Smooth muscle cell (in vitro differentiated cells): ENCODE measurements around the gene PAPPA2. TPM values are rescaled to one million over a fixed set of nuclear protein-coding genes. Genes with fewer than 3 reads are reported as not detected.

Experiments used
- DNase-seq: peaks from one replicate; lab custom pipeline; 2025; ENCODE audit not compliant: unreplicated experiment; lab: John Stamatoyannopoulos, UW
- H2AFZ ChIP-seq: fragments of 200-600 bp; sonication (generic); 2 replicates; pipeline ENCODE4 v1.6.0; 2016; ENCODE audit warnings: antibody characterized with exemption, low read depth, mild to moderate bottlenecking
- H3F3A ChIP-seq: fragments of 200-600 bp; sonication (generic); 2 replicates; pipeline ENCODE4 v1.6.0; 2017; ENCODE audit warnings: antibody characterized with exemption, low read depth
- H3K27ac ChIP-seq: fragments of 200-600 bp; sonication (generic); 2 replicates; pipeline ENCODE4 v1.5.1; 2016; ENCODE audit warnings: low read depth, mild to moderate bottlenecking
- H3K27me3 ChIP-seq: fragments of 200-600 bp; sonication (generic); 2 replicates; pipeline ENCODE4 v1.6.1; 2016; ENCODE audit warnings: low read depth, mild to moderate bottlenecking
- H3K36me3 ChIP-seq: fragments of 200-600 bp; sonication (generic); 2 replicates; pipeline ENCODE4 v1.5.1; 2016; ENCODE audit warnings: low read depth
- H3K4me1 ChIP-seq: fragments of 200-600 bp; sonication (generic); 2 replicates; pipeline ENCODE4 v1.5.1; 2016; ENCODE audit warnings: low read depth
- H3K4me2 ChIP-seq: fragments of 200-600 bp; sonication (generic); 2 replicates; pipeline ENCODE4 v1.6.0; 2016; ENCODE audit warnings: mild to moderate bottlenecking
- H3K4me3 ChIP-seq: fragments of 200-600 bp; sonication (generic); 2 replicates; pipeline ENCODE4 v1.5.1; 2016; ENCODE audit warnings: mild to moderate bottlenecking
- H3K79me2 ChIP-seq: fragments of 200-600 bp; sonication (generic); 2 replicates; pipeline ENCODE4 v1.6.0; 2016; ENCODE audit warnings: low read depth, mild to moderate bottlenecking
- H3K9ac ChIP-seq: fragments of 200-600 bp; sonication (generic); 2 replicates; pipeline ENCODE4 v1.6.0; 2016; ENCODE audit warnings: low read depth
- H3K9me3 ChIP-seq: fragments of 200-600 bp; sonication (generic); replicated peaks from 2 replicates; pipeline ENCODE4 v1.5.1; 2016; ENCODE audit warnings: low read depth
- H4K20me1 ChIP-seq: fragments of 200-600 bp; sonication (generic); 2 replicates; pipeline ENCODE4 v1.6.0; 2016; ENCODE audit warnings: low read depth
- WGBS: methylation state at CpG from one replicate; pipeline ENCODE4 v1.1.7; 2016; ENCODE audit warnings: low lambda C conversion rate; 5-methylcytosine and 5-hydroxymethylcytosine counted together
- polyA plus RNA-seq: library from polyadenylated mRNA; unstranded; fragments of >200 nt; fragmentation: Nextera tagmentation; extraction: Ambion mirVana; gene quantifications from 2 replicates; pipeline ENCODE4 v1.2.1, GENCODE V29; 2016
- total RNA-seq: library from RNA; depleted of rRNA; stranded (reverse); fragments of >200 nt; gene quantifications from 2 replicates; pipeline ENCODE4 v1.2.3, GENCODE V29; 2014
- TF ChIP-seq, protein P1 (sequence below): fragments of 200-600 bp; sonication (generic); IDR thresholded peaks from 2 replicates; pipeline ENCODE4 v1.5.1; 2017; ENCODE audit warnings: borderline replicate concordance, mild to moderate bottlenecking, antibody characterized with exemption; ENCODE audit not compliant: insufficient read depth, poor library complexity, severe bottlenecking

Gene PAPPA2
- total and polyA plus RNA-seq, 2 experiments from 2014 or later = 0.03 to 0.27 TPM

DNA sequence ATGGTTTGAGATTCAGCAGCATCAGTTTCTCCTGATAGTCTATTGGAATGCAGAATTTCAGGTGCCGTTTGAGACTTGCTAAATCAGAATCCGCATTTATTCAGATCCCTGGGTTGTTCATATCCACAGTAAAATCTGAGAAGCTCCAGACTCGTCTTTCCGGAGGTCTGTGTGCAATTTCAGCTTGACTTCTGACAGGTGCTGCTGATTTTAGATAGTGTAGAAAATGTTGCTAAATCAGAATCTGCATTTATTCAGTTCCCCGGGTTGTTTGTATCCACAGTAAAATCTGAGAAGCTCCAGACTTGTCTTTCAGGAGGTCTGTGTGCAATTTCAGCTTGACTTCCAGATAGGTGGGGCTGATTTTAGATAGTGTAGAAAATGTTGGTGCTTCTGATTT lies 113.7 kb downstream of the PAPPA2 start:
- Histone ChIP-seq H3K4me3 (no peak overlapping the region), H2AFZ (no peak overlapping the region), H3K27me3 (peaks cover 6% of the 10 kb centered on the region), H3K27ac (no peak overlapping the region), H3F3A (no peaks in the 10 kb centered on the region), H3K9me3 (no peaks in the 10 kb centered on the region), H4K20me1 (no peaks in the 10 kb centered on the region), H3K9ac (no peak overlapping the region), H3K36me3 (no peaks in the 10 kb centered on the region), H3K4me1 (no peaks in the 10 kb centered on the region), H3K79me2 (no peaks in the 10 kb centered on the region), H3K4me2 (no peak overlapping the region)
- TF ChIP-seq, protein P1, sequence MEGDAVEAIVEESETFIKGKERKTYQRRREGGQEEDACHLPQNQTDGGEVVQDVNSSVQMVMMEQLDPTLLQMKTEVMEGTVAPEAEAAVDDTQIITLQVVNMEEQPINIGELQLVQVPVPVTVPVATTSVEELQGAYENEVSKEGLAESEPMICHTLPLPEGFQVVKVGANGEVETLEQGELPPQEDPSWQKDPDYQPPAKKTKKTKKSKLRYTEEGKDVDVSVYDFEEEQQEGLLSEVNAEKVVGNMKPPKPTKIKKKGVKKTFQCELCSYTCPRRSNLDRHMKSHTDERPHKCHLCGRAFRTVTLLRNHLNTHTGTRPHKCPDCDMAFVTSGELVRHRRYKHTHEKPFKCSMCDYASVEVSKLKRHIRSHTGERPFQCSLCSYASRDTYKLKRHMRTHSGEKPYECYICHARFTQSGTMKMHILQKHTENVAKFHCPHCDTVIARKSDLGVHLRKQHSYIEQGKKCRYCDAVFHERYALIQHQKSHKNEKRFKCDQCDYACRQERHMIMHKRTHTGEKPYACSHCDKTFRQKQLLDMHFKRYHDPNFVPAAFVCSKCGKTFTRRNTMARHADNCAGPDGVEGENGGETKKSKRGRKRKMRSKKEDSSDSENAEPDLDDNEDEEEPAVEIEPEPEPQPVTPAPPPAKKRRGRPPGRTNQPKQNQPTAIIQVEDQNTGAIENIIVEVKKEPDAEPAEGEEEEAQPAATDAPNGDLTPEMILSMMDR = no peak
- 69% methylated on average over 5 of the region's 5 CpGs for WGBS
- DNase-seq = no peak

DNA sequence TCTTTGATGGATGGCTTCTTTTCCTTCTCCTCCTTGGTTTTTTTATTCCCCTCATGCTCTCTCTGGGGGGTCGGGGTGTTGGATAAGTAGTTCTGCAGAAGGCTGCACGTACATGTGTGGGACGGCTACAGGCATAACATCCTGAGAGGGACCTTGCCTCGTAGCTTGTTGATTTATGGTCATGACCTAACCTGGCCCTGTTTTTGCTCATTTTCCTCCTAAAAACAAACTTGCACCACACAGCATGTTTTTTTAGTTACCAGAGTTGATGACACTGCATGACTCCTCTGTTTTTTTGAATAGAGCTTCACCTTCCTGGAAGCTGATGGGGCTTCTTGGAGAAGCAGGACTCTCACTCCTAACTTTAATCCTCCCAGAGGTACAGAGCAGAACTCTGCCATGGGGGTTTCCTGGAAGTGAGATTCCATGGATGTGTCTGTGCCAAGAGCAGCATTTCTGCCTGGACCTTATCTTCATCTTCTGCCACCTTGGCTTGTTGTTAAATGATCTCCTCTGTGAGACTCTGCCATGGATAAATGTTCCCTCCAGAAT lies 114.7 kb downstream of the PAPPA2 start:
- peaks cover 6% of the 10 kb centered on the region for H3K27me3 ChIP-seq
- H3K4me2 ChIP-seq = no peak overlapping the region
- no peak for DNase-seq
- no peaks in the 10 kb centered on the region for H3K9me3 ChIP-seq
- H3F3A ChIP-seq = no peaks in the 10 kb centered on the region
- H2AFZ ChIP-seq = no peak overlapping the region
- TF ChIP-seq, protein P1 = no peak
- H3K9ac ChIP-seq = no peak overlapping the region
- WGBS = 83% methylated on average over 4 of the region's 4 CpGs
- H3K36me3 ChIP-seq = no peaks in the 10 kb centered on the region
- no peak overlapping the region for H3K27ac ChIP-seq
- H4K20me1 ChIP-seq = no peaks in the 10 kb centered on the region
- no peak overlapping the region for H3K4me3 ChIP-seq
- no peaks in the 10 kb centered on the region for H3K79me2 ChIP-seq
- no peaks in the 10 kb centered on the region for H3K4me1 ChIP-seq

DNA sequence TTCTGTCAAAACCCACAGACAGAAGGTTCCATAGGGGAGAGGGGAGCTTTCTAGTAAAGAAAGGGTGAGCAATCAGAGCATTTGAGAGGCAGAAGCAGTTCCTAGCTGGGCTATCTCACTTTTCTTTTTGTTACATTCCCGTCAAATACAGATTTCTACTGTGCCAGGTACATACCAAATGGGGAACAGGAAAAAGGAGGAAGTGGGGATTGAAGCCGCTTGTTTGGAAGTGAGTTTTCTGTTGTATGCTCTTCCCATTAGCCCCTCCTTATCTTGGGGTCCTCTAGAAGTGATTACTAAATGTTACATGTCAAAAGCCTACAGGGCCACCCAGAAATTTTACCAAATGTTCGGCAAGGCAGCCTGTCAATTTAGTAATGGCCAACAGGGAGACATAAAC lies 116.1 kb downstream of the PAPPA2 start:
- no peaks in the 10 kb centered on the region for H3K9me3 ChIP-seq
- H2AFZ ChIP-seq = no peak overlapping the region
- no peaks in the 10 kb centered on the region for H3F3A ChIP-seq
- no peak overlapping the region for H3K9ac ChIP-seq
- no peak overlapping the region for H3K4me2 ChIP-seq
- TF ChIP-seq, protein P1 = no peak
- no peak overlapping the region for H3K27ac ChIP-seq
- WGBS = 90% methylated on average over 3 of the region's 3 CpGs
- H3K4me3 ChIP-seq = no peak overlapping the region
- H3K36me3 ChIP-seq = no peaks in the 10 kb centered on the region
- peaks cover 6% of the 10 kb centered on the region for H3K27me3 ChIP-seq
- DNase-seq = no peak
- H3K79me2 ChIP-seq = no peaks in the 10 kb centered on the region
- no peaks in the 10 kb centered on the region for H3K4me1 ChIP-seq
- H4K20me1 ChIP-seq = no peaks in the 10 kb centered on the region

DNA sequence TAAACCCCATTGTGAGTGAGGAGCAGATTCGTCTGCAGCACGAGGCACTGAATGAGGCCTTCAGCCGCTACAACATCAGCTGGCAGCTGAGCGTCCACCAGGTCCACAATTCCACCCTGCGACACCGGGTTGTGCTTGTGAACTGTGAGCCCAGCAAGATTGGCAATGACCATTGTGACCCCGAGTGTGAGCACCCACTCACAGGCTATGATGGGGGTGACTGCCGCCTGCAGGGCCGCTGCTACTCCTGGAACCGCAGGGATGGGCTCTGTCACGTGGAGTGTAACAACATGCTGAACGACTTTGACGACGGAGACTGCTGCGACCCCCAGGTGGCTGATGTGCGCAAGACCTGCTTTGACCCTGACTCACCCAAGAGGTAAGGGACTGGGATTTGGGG lies 132.2 kb downstream of the PAPPA2 start:
- TF ChIP-seq, protein P1 = no peak
- WGBS = 95% methylated on average over 16 of the region's 16 CpGs

More for the DNA sequence above, 132.2 kb downstream of the PAPPA2 start:
- no peaks in the 10 kb centered on the region for H3F3A ChIP-seq
- no peak overlapping the region for H3K27ac ChIP-seq
- peaks cover 22% of the 10 kb centered on the region for H3K27me3 ChIP-seq
- no peak overlapping the region for H3K4me3 ChIP-seq
- no peaks in the 10 kb centered on the region for H3K36me3 ChIP-seq
- no peaks in the 10 kb centered on the region for H3K79me2 ChIP-seq
- no peaks in the 10 kb centered on the region for H4K20me1 ChIP-seq
- DNase-seq = no peak
- no peak overlapping the region for H3K4me2 ChIP-seq
- H3K4me1 ChIP-seq = no peaks in the 10 kb centered on the region
- no peaks in the 10 kb centered on the region for H3K9me3 ChIP-seq
- H2AFZ ChIP-seq = no peak overlapping the region
- H3K9ac ChIP-seq = no peak overlapping the region
